HG03558 (cell line): ENCODE results near the gene KLHL29.

Experiments used
- ATAC-seq: cut with Tn5 transposase; IDR thresholded peaks from one replicate; pipeline ENCODE4 v1.9.1; 2021; ENCODE audit warnings: moderate number of reproducible peaks; ENCODE audit not compliant: unreplicated experiment; ENCODE audit errors: extremely low read depth

The KLHL29 gene

GRCh38 chr2:23505218-23505983, 120.4 kb downstream of the KLHL29 start:
- no peak for ATAC-seq

- no peak for ATAC-seq
Observed at GRCh38 chr2:23505984-23506380, 121.0 kb downstream of the KLHL29 start.

GRCh38 chr2:23506531-23507266, 121.7 kb downstream of the KLHL29 start:
- no peak for ATAC-seq

GRCh38 chr2:23507267-23508065, 122.5 kb downstream of the KLHL29 start:
- no peak for ATAC-seq

GRCh38 chr2:23508066-23508390, 123.0 kb downstream of the KLHL29 start:
- ATAC-seq = no peak

DNA sequence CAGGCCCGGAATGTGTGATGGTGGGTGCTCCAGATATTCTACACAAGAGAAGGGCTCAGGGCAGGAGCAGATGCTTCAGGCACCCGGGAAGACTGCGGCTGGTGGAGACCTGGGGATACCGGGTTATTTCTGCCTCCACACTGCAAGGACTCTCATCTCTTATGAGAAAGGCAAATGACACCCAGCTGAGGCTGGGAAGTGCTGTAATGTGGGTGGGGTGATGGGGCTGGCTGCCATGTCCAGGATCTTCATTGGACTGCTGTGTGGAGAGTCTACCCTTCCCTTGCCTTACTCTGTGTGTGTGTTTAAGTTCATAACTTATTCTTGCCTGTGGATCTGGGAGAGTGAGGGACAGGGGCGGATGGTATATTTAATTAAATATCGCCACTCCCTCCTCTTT, 124.1 kb downstream of the KLHL29 start:
- ATAC-seq = no peak

DNA sequence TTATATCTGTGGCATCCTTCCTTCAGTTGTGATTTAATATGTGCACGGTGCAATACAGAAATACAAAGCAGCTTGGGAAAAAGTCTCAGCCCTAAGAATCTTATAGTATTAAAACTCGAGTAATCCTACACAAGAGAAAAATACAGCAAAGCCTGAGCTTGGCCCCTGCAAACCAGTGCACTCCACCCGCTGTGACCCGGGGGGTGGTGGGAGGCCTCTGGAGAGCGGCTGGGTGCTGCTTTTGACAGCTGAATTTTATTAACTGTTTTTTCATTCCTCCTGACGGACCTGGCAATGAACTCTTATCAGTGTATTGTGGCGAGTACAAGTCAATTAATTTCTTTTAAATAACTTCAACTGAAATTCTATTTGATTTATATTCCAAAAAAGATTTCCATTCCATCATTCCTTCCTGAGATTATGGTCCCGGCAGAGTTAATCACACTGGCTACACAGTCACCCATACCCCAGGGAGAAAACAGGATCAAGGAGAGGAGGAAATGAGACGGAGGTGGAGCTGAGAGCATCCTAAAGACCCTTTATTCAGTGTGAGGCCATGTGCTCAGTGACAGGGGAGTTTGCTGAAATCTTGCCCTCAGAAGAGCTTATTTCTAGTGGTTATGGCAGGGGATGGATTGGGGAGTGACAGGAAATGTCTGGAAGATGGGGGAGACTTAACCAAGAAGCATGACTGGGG, 124.8 kb downstream of the KLHL29 start:
- ATAC-seq = no peak

- no peak for ATAC-seq
Observed at GRCh38 chr2:23510471-23510870, 125.5 kb downstream of the KLHL29 start.

DNA sequence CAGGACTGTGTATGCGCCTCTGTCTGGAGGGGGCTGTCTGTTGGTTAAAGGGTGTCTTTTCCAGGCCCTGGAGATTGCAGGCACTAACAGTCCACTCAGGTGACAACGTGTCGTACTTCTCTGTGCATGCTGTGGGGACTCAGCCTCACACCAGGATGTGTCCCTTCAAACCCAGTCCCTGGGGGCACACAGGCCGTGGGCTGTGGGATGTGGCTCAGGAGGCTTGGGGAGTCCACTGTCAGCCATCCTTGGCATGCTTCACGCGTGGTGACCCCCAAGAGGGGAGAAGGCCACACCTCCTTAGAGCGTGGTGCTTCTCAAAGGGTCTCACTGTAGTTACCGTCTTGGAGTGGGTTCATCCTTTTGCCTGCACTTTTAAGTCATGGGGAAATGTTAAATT, 127.8 kb downstream of the KLHL29 start:
- no peak for ATAC-seq

GRCh38 chr2:23513245-23513871, 128.4 kb downstream of the KLHL29 start:
- ATAC-seq = no peak

DNA sequence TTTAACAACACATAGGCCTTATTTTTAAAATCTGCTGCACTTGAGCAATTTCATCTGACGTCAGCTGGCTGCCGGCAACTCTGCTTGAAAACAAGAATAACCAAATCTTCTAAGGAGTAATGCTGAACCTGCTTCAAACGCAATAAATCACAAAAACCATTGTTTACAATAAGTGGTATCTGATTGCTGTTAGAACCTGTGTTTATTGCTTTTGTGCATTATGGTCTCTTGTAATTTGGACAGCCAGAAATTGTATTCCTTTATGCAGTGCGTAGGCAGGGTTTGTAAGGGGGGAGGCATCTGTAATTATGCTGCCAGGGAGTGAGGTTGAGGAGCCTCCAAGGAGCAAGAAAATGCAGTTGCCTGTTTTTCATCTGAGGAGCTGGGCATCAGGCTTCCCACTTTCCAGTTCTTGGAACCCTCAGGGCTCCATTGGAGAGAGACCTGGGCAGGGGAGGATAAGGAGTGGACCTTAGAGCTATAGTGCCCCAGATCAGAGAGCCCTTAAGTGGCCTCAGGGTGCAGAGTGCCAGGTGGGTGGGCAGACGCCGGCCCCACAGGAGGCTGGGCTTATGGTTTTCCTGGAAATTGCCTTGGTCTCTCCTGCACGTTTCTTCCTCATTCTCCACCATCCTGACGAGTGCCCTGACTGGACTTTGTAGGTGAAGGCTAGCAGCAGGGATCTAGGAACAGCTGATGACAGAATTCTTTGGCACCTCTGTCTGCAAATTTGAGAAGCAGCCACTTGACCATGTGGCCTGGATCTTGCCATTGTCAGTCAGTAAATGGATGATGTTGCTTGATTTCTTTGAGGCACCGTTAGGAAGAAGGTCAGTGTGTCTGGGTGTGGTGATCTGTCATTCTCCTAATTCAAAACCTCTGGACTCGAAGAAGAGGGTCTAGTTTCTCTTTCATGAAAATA, 129.2 kb downstream of the KLHL29 start:
- ATAC-seq = no peak

- no peak for ATAC-seq
Observed at GRCh38 chr2:23516520-23517256, 131.7 kb downstream of the KLHL29 start.

- no peak for ATAC-seq
Observed at GRCh38 chr2:23518481-23519333, 133.7 kb downstream of the KLHL29 start.

DNA sequence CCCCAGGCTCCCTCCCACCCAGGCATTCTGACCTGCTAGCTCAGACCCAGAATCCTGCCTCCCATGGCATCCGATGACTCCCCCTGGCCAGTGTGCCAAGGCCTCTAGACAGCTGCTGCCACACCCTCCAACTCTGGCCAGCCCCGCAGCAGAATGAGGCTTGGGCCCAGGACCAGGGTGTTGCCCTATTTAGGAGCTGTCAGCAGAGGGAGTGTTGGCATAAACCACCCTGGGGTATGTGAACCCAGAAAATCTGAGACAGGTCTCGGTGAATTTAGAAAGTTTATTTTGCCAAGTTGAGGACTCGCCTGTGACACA, 134.3 kb downstream of the KLHL29 start:
- ATAC-seq = no peak

DNA sequence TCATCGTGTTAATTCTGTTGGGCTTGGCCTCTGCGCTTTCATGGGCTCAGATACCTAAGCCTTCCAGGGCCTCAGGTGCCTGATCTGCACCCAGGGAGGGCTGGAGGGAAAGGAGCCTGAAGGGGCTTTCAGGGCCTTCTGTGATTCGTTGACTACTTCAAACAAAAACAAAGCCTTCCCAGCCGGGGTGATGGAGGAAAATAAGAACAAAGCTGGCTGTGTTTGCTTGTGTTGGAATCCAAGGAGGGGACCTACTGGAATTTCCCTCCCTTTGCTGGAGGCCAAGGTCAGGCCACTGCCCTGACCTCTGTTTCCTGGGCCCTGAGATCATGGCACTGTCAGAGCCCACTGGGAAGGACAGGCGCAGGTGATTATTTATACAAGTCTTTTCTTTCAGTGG, 135.3 kb downstream of the KLHL29 start:
- ATAC-seq = no peak

DNA sequence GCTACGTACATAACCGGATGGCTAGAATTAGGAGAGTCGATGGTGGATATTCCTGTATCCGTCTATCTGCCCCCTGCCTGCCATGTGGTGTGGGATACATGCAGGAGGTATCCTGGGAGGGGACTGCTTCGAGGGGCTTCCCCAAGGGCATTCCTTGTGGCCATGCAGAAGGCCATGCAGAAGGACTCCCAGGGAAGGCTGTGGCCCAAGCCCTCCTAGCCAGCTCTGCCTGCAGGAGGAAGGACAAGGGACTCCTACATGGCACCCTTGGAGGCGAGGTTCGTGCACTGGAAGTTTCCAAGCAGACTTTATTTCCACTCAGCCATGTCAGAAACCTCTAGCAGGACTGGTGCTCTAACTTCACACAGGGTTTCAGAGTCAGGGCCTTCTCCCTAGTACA, 136.1 kb downstream of the KLHL29 start:
- no peak for ATAC-seq

DNA sequence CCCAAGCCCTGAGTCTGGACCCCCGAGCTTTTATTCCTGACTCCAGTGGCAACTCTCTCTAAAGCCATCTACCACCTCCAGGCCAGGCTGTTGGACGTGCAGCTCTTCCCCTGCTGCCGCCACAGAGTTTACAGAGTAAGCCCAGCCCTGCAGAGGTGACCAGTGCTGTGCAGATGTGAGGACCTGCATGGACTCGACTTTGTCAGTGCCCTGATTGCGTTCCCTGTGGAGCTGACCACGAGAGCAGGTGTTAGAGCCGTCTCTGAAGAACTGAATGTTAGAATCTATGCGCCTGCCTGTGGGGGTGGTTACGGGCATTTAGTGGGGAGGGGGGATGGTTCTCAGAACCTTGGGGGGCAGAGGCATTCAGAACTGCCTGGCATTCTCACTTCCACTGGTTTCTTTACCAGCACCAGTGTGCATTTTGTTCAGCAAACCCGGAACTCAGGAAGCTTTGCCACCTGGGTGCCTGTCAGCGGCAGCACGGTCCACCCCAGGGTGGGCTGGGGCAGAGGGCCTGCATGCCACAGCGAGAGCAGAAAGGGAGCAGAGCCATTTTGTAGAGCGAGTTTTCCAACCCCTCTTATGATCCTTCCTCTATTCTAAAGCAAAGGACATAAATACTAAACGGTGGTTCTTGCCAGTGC, 137.9 kb downstream of the KLHL29 start:
- no peak for ATAC-seq
